Astrocyte (in vitro differentiated cells and primary cell): Measurements from ENCODE around the gene DPP7. TPM values are rescaled to one million over a fixed set of nuclear protein-coding genes. Genes with fewer than 3 reads are reported as not detected.

Experiments used
- DNase-seq: peaks from one replicate; pipeline ENCODE4 v3.0.0-alpha.2; 2010; ENCODE audit warnings: low read depth
- FAIRE-seq: peaks from 2 replicates; lab custom pipeline; 2011; peaks lifted over from hg19 to GRCh38; lab: Jason Lieb, UNC
- H2AFZ ChIP-seq: 2 replicates; pipeline ENCODE4 v1.6.0; 2012; ENCODE audit warnings: low read depth, low read length, inconsistent platforms
- H3K27ac ChIP-seq: 2 replicates; pipeline ENCODE4 v1.5.1; 2011; ENCODE audit warnings: low read depth, low read length, inconsistent platforms
- H3K27me3 ChIP-seq: 2 replicates; pipeline ENCODE4 v1.6.0; 2011; ENCODE audit warnings: low read length, inconsistent platforms; ENCODE audit not compliant: insufficient read depth
- H3K36me3 ChIP-seq: 2 replicates; pipeline ENCODE4 v1.5.1; 2011; ENCODE audit warnings: low read length, inconsistent platforms; ENCODE audit not compliant: insufficient read depth
- H3K4me1 ChIP-seq: 2 replicates; pipeline ENCODE4 v1.5.1; 2011; ENCODE audit warnings: low read length, inconsistent platforms; ENCODE audit not compliant: insufficient read depth
- H3K4me2 ChIP-seq: 2 replicates; pipeline ENCODE4 v1.6.0; 2012; ENCODE audit warnings: low read length, inconsistent platforms
- H3K4me3 ChIP-seq: 2 replicates; pipeline ENCODE4 v1.5.1; 2011; ENCODE audit warnings: low read depth, mild to moderate bottlenecking, low read length, inconsistent platforms; ENCODE audit not compliant: insufficient read depth
- H3K79me2 ChIP-seq: 2 replicates; pipeline ENCODE4 v1.6.0; 2012; ENCODE audit warnings: mild to moderate bottlenecking, low read length, inconsistent platforms; ENCODE audit not compliant: insufficient read depth
- H3K9ac ChIP-seq: 2 replicates; pipeline ENCODE4 v1.6.0; 2012; ENCODE audit warnings: mild to moderate bottlenecking, low read length, inconsistent platforms
- H3K9me3 ChIP-seq: 2 replicates; pipeline ENCODE4 v1.5.1; 2012; ENCODE audit warnings: low read depth, mild to moderate bottlenecking, low read length, inconsistent platforms; ENCODE audit not compliant: insufficient read depth
- H4K20me1 ChIP-seq: 2 replicates; pipeline ENCODE4 v1.6.0; 2012; ENCODE audit warnings: low read length, inconsistent platforms; ENCODE audit not compliant: insufficient read depth
- H3K27ac Mint-ChIP-seq: one replicate; pipeline ENCODE4 v1.8.0; 2021; ENCODE audit warnings: mild to moderate bottlenecking, mixed read lengths; ENCODE audit not compliant: unreplicated experiment
- H3K27me3 Mint-ChIP-seq: one replicate; pipeline ENCODE4 v1.8.0; 2021; ENCODE audit warnings: low read depth, mixed read lengths; ENCODE audit not compliant: unreplicated experiment
- H3K36me3 Mint-ChIP-seq: one replicate; pipeline ENCODE4 v1.8.0; 2021; ENCODE audit warnings: low read depth, mixed read lengths; ENCODE audit not compliant: unreplicated experiment
- H3K4me1 Mint-ChIP-seq: one replicate; pipeline ENCODE4 v1.8.0; 2021; ENCODE audit warnings: low read depth, mixed read lengths; ENCODE audit not compliant: unreplicated experiment
- H3K4me3 Mint-ChIP-seq: one replicate; pipeline ENCODE4 v1.8.0; 2021; ENCODE audit warnings: mild to moderate bottlenecking, moderate library complexity, mixed read lengths; ENCODE audit not compliant: unreplicated experiment
- H3K9me3 Mint-ChIP-seq: one replicate; pipeline ENCODE4 v1.8.0; 2021; ENCODE audit warnings: mild to moderate bottlenecking, mixed read lengths; ENCODE audit not compliant: unreplicated experiment
- CTCF ChIP-seq: IDR thresholded peaks from 2 replicates; pipeline ENCODE4 v1.5.1; 2011; ENCODE audit warnings: low read depth, mild to moderate bottlenecking, inconsistent platforms, low read length, moderate library complexity; ENCODE audit not compliant: insufficient read depth
- EZH2 ChIP-seq: IDR thresholded peaks from 2 replicates; pipeline ENCODE4 v1.6.1; 2012; ENCODE audit warnings: mild to moderate bottlenecking, low read length, inconsistent platforms; ENCODE audit not compliant: insufficient read depth
- total RNA-seq: library from RNA; stranded (reverse); gene quantifications from 2 replicates; pipeline ENCODE4 v1.2.1, GENCODE V29; 2021

DPP7 gene
- total RNA-seq, 1 donor from 2014 or later: 53.8 TPM

GRCh38 chr9:137086531-137087408 is 27.8 kb downstream of the DPP7 start, which contains the start of gene MAN1B1:
Gene MAN1B1 (plus strand): TSS chr9:137086985. CDS start chr9:137087000, 15 bp downstream.
- Histone ChIP-seq H3K27me3 (no peaks in the 10 kb centered on the region), H2AFZ (peak within 1 kb of the TSS; percentile 86), H3K4me3 (peak within 1 kb of the TSS; percentile 78), H3K79me2 (peaks cover 25% of the 10 kb centered on the region), H3K4me1 (peaks cover 39% of the 10 kb centered on the region), H4K20me1 (peaks cover 25% of the 10 kb centered on the region), H3K9ac (peak within 1 kb of the TSS; percentile 88), H3K36me3 (peaks cover 3% of the 10 kb centered on the region), H3K4me2 (peak within 1 kb of the TSS; percentile 98), H3K27ac (peak within 1 kb of the TSS; percentile 84), H3K9me3 (no peaks in the 10 kb centered on the region)
- TF ChIP-seq EZH2 (no peak), CTCF (no peak)
- DNase-seq (peak; percentile 95), FAIRE-seq (peak; percentile 69)
- Mint-ChIP-seq H3K4me3 (peak within 1 kb of the TSS; percentile 90), H3K27ac (peak within 1 kb of the TSS; percentile 87), H3K9me3 (no peaks in the 10 kb centered on the region), H3K27me3 (no peaks in the 10 kb centered on the region), H3K4me1 (peaks cover 34% of the 10 kb centered on the region), H3K36me3 (peaks cover 14% of the 10 kb centered on the region)

GRCh38 chr9:137085920-137086530 is 28.5 kb downstream of the DPP7 start:
- H3K4me3 ChIP-seq: peak overlapping the region; percentile 78
- Mint-ChIP-seq H3K4me1 (peaks cover 34% of the 10 kb centered on the region), H3K27me3 (no peaks in the 10 kb centered on the region), H3K36me3 (peaks cover 14% of the 10 kb centered on the region), H3K4me3 (peak overlapping the region; percentile 81), H3K9me3 (no peaks in the 10 kb centered on the region), H3K27ac (peak overlapping the region; percentile 87)
- peak overlapping the region; percentile 98 for H3K4me2 ChIP-seq
- H4K20me1 ChIP-seq: peaks cover 22% of the 10 kb centered on the region
- H3K79me2 ChIP-seq: peaks cover 25% of the 10 kb centered on the region
- peaks cover 39% of the 10 kb centered on the region for H3K4me1 ChIP-seq
- DNase-seq: no peak
- peak overlapping the region; percentile 71 for H2AFZ ChIP-seq
- H3K27ac ChIP-seq: peak overlapping the region; percentile 84
- peak overlapping the region; percentile 88 for H3K9ac ChIP-seq
- peaks cover 6% of the 10 kb centered on the region for H3K36me3 ChIP-seq
- no peak for FAIRE-seq
- TF ChIP-seq EZH2: no peak
- TF ChIP-seq CTCF: no peak
- H3K27me3 ChIP-seq: no peaks in the 10 kb centered on the region
- H3K9me3 ChIP-seq: no peaks in the 10 kb centered on the region
